Activated naive CD4-positive, alpha-beta T cell treated with anti-CD3 and anti-CD28 coated beads for 36 hours (primary cell): Measurements from ENCODE around the gene ZNF502. TPM values are rescaled to one million over a fixed set of nuclear protein-coding genes. Genes with fewer than 3 reads are reported as not detected.

Experiments used
- total RNA-seq, 2 experiments: library from RNA; stranded (reverse); gene quantifications; one replicate each; pipeline ENCODE4 v1.2.3, GENCODE V29; 2021

Gene ZNF502
- total RNA-seq, 2 experiments from 2014 or later, result 0.62 to 1.0 TPM

Other genes starting within 250 kb of the ZNF502 start
- 10 to 100 TPM; 19.0 TPM for gene ZNF445, start 235.0 kb upstream of the ZNF502 start, total RNA-seq
- gene ZKSCAN7, start 157.5 kb upstream of the ZNF502 start, total RNA-seq, result 1 to 10 TPM; 1.5 to 1.7 TPM
- under 1 TPM; 0.22 to 0.48 TPM for gene ZNF660, start 127.7 kb upstream of the ZNF502 start, total RNA-seq
- gene ZNF197, start 87.6 kb upstream of the ZNF502 start, total RNA-seq, result 1 to 10 TPM; 7.7 to 8.4 TPM
- 1 to 10 TPM; 1.1 to 1.9 TPM for gene ZNF35, start 63.9 kb upstream of the ZNF502 start, total RNA-seq
- gene ZNF501, start 17.0 kb downstream of the ZNF502 start, total RNA-seq, result 1 to 10 TPM; 1.6 to 2.7 TPM
- 10 to 100 TPM; 29.1 to 35.9 TPM for gene KIAA1143, start 49.0 kb downstream of the ZNF502 start, total RNA-seq
- 10 to 100 TPM; 42.1 to 45.8 TPM for gene KIF15, start 49.1 kb downstream of the ZNF502 start, total RNA-seq
- 10 to 100 TPM; 13.9 to 15.8 TPM for gene TMEM42, start 149.3 kb downstream of the ZNF502 start, total RNA-seq
- gene TGM4, start 161.9 kb downstream of the ZNF502 start, total RNA-seq, result not detected